ENCODE results near the gene PIWIL4.

The PIWIL4 gene

GRCh38 chr11:94585399-94585798 lies 18.2 kb downstream of the PIWIL4 start:
- H3K9ac ChIP-seq (ENCODE audit: low read length): no peak overlapping the region
- H3K4me2 ChIP-seq (ENCODE audit: low read depth, low read length, poor library complexity, severe bottlenecking): no peak overlapping the region
- no peak overlapping the region for H3K27ac ChIP-seq (ENCODE audit: low read depth, low read length)
- no peaks in the 10 kb centered on the region for H3K9me2 ChIP-seq (replicated peaks; ENCODE audit: insufficient read depth, low read length)
- H3K79me2 ChIP-seq (ENCODE audit: insufficient read depth, low read length): no peaks in the 10 kb centered on the region
- no peaks in the 10 kb centered on the region for H3F3A ChIP-seq (ENCODE audit: insufficient read depth)
- no peak for TF ChIP-seq CTCF (IDR thresholded peaks at IDR 0.05; ENCODE audit: insufficient read depth, low read length, poor library complexity, severe bottlenecking)
- no peak for TF ChIP-seq EZH2phosphoT487 (conservative IDR thresholded peaks at IDR 0.05; ENCODE audit: low read length)
- H3K36me3 ChIP-seq (ENCODE audit: low read length): no peaks in the 10 kb centered on the region
- no peaks in the 10 kb centered on the region for H3K27me3 ChIP-seq (ENCODE audit: low read length)
- no peaks in the 10 kb centered on the region for H3K9me3 ChIP-seq (ENCODE audit: insufficient read depth, low read length)
- no peak overlapping the region for H3K4me3 ChIP-seq (ENCODE audit: insufficient read depth, low read length, poor library complexity, severe bottlenecking)
- H4K20me1 ChIP-seq (ENCODE audit: low read depth, low read length): no peaks in the 10 kb centered on the region
- no peak overlapping the region for H2AFZ ChIP-seq (ENCODE audit: low read depth, low read length, severe bottlenecking)

GRCh38 chr11:94586546-94586945 lies 19.4 kb downstream of the PIWIL4 start:
- Histone ChIP-seq H3K4me3 (ENCODE audit: insufficient read depth, low read length, poor library complexity, severe bottlenecking) (no peak overlapping the region), H3K9me2 (replicated peaks; ENCODE audit: insufficient read depth, low read length) (no peaks in the 10 kb centered on the region), H4K20me1 (ENCODE audit: low read depth, low read length) (no peaks in the 10 kb centered on the region), H3F3A (ENCODE audit: insufficient read depth) (no peaks in the 10 kb centered on the region), H3K27me3 (ENCODE audit: low read length) (no peaks in the 10 kb centered on the region), H3K27ac (ENCODE audit: low read depth, low read length) (no peak overlapping the region), H3K4me2 (ENCODE audit: low read depth, low read length, poor library complexity, severe bottlenecking) (no peak overlapping the region), H3K9ac (ENCODE audit: low read length) (no peak overlapping the region), H3K36me3 (ENCODE audit: low read length) (no peaks in the 10 kb centered on the region), H3K9me3 (ENCODE audit: insufficient read depth, low read length) (no peaks in the 10 kb centered on the region), H2AFZ (ENCODE audit: low read depth, low read length, severe bottlenecking) (no peak overlapping the region), H3K79me2 (ENCODE audit: insufficient read depth, low read length) (no peaks in the 10 kb centered on the region)
- TF ChIP-seq CTCF (IDR thresholded peaks at IDR 0.05; ENCODE audit: insufficient read depth, low read length, poor library complexity, severe bottlenecking) (no peak), EZH2phosphoT487 (conservative IDR thresholded peaks at IDR 0.05; ENCODE audit: low read length) (no peak)

- Histone ChIP-seq H3K4me3 (ENCODE audit: insufficient read depth, low read length, poor library complexity, severe bottlenecking) (no peak overlapping the region), H3K9ac (ENCODE audit: low read length) (no peak overlapping the region), H3K79me2 (ENCODE audit: insufficient read depth, low read length) (no peaks in the 10 kb centered on the region), H3K9me3 (ENCODE audit: insufficient read depth, low read length) (no peaks in the 10 kb centered on the region), H2AFZ (ENCODE audit: low read depth, low read length, severe bottlenecking) (no peak overlapping the region), H3K36me3 (ENCODE audit: low read length) (no peaks in the 10 kb centered on the region), H3K4me2 (ENCODE audit: low read depth, low read length, poor library complexity, severe bottlenecking) (no peak overlapping the region), H4K20me1 (ENCODE audit: low read depth, low read length) (no peaks in the 10 kb centered on the region), H3K27me3 (ENCODE audit: low read length) (no peaks in the 10 kb centered on the region), H3K9me2 (replicated peaks; ENCODE audit: insufficient read depth, low read length) (no peaks in the 10 kb centered on the region), H3F3A (ENCODE audit: insufficient read depth) (no peaks in the 10 kb centered on the region), H3K27ac (ENCODE audit: low read depth, low read length) (no peak overlapping the region)
- TF ChIP-seq EZH2phosphoT487 (conservative IDR thresholded peaks at IDR 0.05; ENCODE audit: low read length): no peak
- no peak for TF ChIP-seq CTCF (IDR thresholded peaks at IDR 0.05; ENCODE audit: insufficient read depth, low read length, poor library complexity, severe bottlenecking)
Observed at GRCh38 chr11:94586978-94587377, 19.8 kb downstream of the PIWIL4 start.

All from SU-DHL-6 (cell line).